ENCODE results near the gene CERS6.
A peak's percentile ranks its signal among the peaks of the same experiment; 100 is the strongest.

Gene CERS6

GRCh38 chr2:168450171-168450570 is 5.9 kb upstream of the CERS6 start:
- in situ Hi-C loops (cut with HindIII; ENCODE audit: low sequenced_read_pairs) = no loop called here
- TF ChIP-seq CTCF (IDR thresholded peaks at IDR 0.05; ENCODE audit: low read depth, low read length) = no peak
- no peak for DNase-seq (ENCODE audit: low read depth, low spot score)
- H3K4me3 ChIP-seq (ENCODE audit: low read depth, low read length) = no peak overlapping the region

GRCh38 chr2:168450732-168451131 is 5.3 kb upstream of the CERS6 start:
- DNase-seq (ENCODE audit: low read depth, low spot score) = no peak
- H3K4me3 ChIP-seq (ENCODE audit: low read depth, low read length) = no peak overlapping the region
- in situ Hi-C loops (cut with HindIII; ENCODE audit: low sequenced_read_pairs) = no loop called here
- TF ChIP-seq CTCF (IDR thresholded peaks at IDR 0.05; ENCODE audit: low read depth, low read length) = no peak

- TF ChIP-seq CTCF (IDR thresholded peaks at IDR 0.05; ENCODE audit: low read depth, low read length) = no peak
- no peak for DNase-seq (ENCODE audit: low read depth, low spot score)
- H3K4me3 ChIP-seq (ENCODE audit: low read depth, low read length) = no peak overlapping the region
- in situ Hi-C loops (cut with HindIII; ENCODE audit: low sequenced_read_pairs) = no loop called here
These were observed 3.3 kb upstream of the CERS6 start for GRCh38 chr2:168452781-168453180.

GRCh38 chr2:168453404-168453803 is 2.7 kb upstream of the CERS6 start:
- DNase-seq (ENCODE audit: low read depth, low spot score) = no peak
- H3K4me3 ChIP-seq (ENCODE audit: low read depth, low read length) = no peak overlapping the region
- TF ChIP-seq CTCF (IDR thresholded peaks at IDR 0.05; ENCODE audit: low read depth, low read length) = no peak
- in situ Hi-C loops (cut with HindIII; ENCODE audit: low sequenced_read_pairs) = no loop called here

- DNase-seq (ENCODE audit: low read depth, low spot score) = no peak
- in situ Hi-C loops (cut with HindIII; ENCODE audit: low sequenced_read_pairs) = no loop called here
- no peak for TF ChIP-seq CTCF (IDR thresholded peaks at IDR 0.05; ENCODE audit: low read depth, low read length)
- peak overlapping the region; percentile 56 for H3K4me3 ChIP-seq (ENCODE audit: low read depth, low read length)
These were observed 1.1 kb upstream of the CERS6 start for GRCh38 chr2:168454737-168455644.

GRCh38 chr2:168456521-168457189 is 583 bp downstream of the CERS6 start:
- DNase-seq (ENCODE audit: low read depth, low spot score) = peak; percentile 29
- TF ChIP-seq CTCF (IDR thresholded peaks at IDR 0.05; ENCODE audit: low read depth, low read length) = no peak
- in situ Hi-C loops (cut with HindIII; ENCODE audit: low sequenced_read_pairs) = no loop called here
- H3K4me3 ChIP-seq (ENCODE audit: low read depth, low read length) = peak overlapping the region; percentile 90
